NOMO-1 (cell line): ENCODE data around the gene UCP2.

Source experiments
- DNase-seq, 2 experiments: peaks; one replicate each; lab custom pipeline; 2025; ENCODE audit not compliant: unreplicated experiment in 2 of 2; lab: John Stamatoyannopoulos, UW

UCP2 gene

GRCh38 chr11:74010306-74011300 lies 28.0 kb upstream of the UCP2 start:
- DNase-seq: no peak

- DNase-seq: no peak
These were observed 27.1 kb upstream of the UCP2 start for GRCh38 chr11:74009675-74010305.

GRCh38 chr11:74009230-74009547 lies 26.5 kb upstream of the UCP2 start:
- DNase-seq: no peak

GRCh38 chr11:74008373-74009229 lies 26.0 kb upstream of the UCP2 start, which contains the start of gene UCP3:
UCP3 (minus strand) TSS chr11:74009085; CDS start chr11:74007042, 2,043 bp downstream.
- DNase-seq: no peak

GRCh38 chr11:74007691-74008372 lies 25.2 kb upstream of the UCP2 start:
- no peak for DNase-seq

- no peak for DNase-seq
These were observed 24.2 kb upstream of the UCP2 start for GRCh38 chr11:74006743-74007304.

GRCh38 chr11:74005721-74006517 lies 23.3 kb upstream of the UCP2 start:
- DNase-seq: no peak

GRCh38 chr11:74004759-74005615 lies 22.3 kb upstream of the UCP2 start:
- no peak for DNase-seq

- DNase-seq: no peak
These were observed 21.5 kb upstream of the UCP2 start for GRCh38 chr11:74004046-74004695.

GRCh38 chr11:74002832-74003231 lies 20.2 kb upstream of the UCP2 start:
- DNase-seq: no peak

GRCh38 chr11:74001822-74002286 lies 19.2 kb upstream of the UCP2 start:
- no peak for DNase-seq

GRCh38 chr11:74000307-74001133 lies 17.9 kb upstream of the UCP2 start:
- DNase-seq: no peak

- no peak for DNase-seq
These were observed 17.1 kb upstream of the UCP2 start for GRCh38 chr11:73999581-74000306.

- DNase-seq: no peak
These were observed 16.4 kb upstream of the UCP2 start for GRCh38 chr11:73998846-73999575.

- DNase-seq: no peak
These were observed 14.6 kb upstream of the UCP2 start for GRCh38 chr11:73997120-73997770.
